Measurements from ENCODE around the gene HACL1.

The HACL1 gene

GRCh38 chr3:15634671-15635070 is 33.3 kb upstream of the HACL1 start:
- Histone ChIP-seq H3K9me3 (ENCODE audit: insufficient read depth, low read length) (no peaks in the 10 kb centered on the region), H3K9ac (ENCODE audit: insufficient read length, low read depth) (no peak overlapping the region), H3K4me3 (ENCODE audit: insufficient read length, low read depth) (no peak overlapping the region), H3K27me3 (ENCODE audit: insufficient read depth, insufficient read length) (no peaks in the 10 kb centered on the region), H3K4me1 (ENCODE audit: insufficient read depth, insufficient read length) (peaks cover 7% of the 10 kb centered on the region), H3K36me3 (ENCODE audit: insufficient read depth, insufficient read length, low read length) (no peaks in the 10 kb centered on the region)
- DNase-seq (ENCODE audit: low read depth, low spot score): no peak
- no peak for TF ChIP-seq YY1 (IDR thresholded peaks at IDR 0.05; ENCODE audit: insufficient read depth, insufficient read length)
- no peak for TF ChIP-seq ZNF274 (IDR thresholded peaks at IDR 0.05; ENCODE audit: low read depth, low read length)
- TF ChIP-seq SUZ12 (IDR thresholded peaks at IDR 0.05; ENCODE audit: extremely low read depth, insufficient read depth, insufficient read length): no peak

GRCh38 chr3:15633766-15634598 is 32.6 kb upstream of the HACL1 start:
- Histone ChIP-seq H3K4me3 (ENCODE audit: insufficient read length, low read depth) (no peak overlapping the region), H3K27me3 (ENCODE audit: insufficient read depth, insufficient read length) (no peaks in the 10 kb centered on the region), H3K36me3 (ENCODE audit: insufficient read depth, insufficient read length, low read length) (no peaks in the 10 kb centered on the region), H3K9ac (ENCODE audit: insufficient read length, low read depth) (no peak overlapping the region), H3K4me1 (ENCODE audit: insufficient read depth, insufficient read length) (peaks cover 7% of the 10 kb centered on the region), H3K9me3 (ENCODE audit: insufficient read depth, low read length) (no peaks in the 10 kb centered on the region)
- TF ChIP-seq ZNF274 (IDR thresholded peaks at IDR 0.05; ENCODE audit: low read depth, low read length) (no peak), SUZ12 (IDR thresholded peaks at IDR 0.05; ENCODE audit: extremely low read depth, insufficient read depth, insufficient read length) (no peak), YY1 (IDR thresholded peaks at IDR 0.05; ENCODE audit: insufficient read depth, insufficient read length) (no peak)
- no peak for DNase-seq (ENCODE audit: low read depth, low spot score)

GRCh38 chr3:15633159-15633558 is 31.8 kb upstream of the HACL1 start:
- Histone ChIP-seq H3K4me3 (ENCODE audit: insufficient read length, low read depth) (no peak overlapping the region), H3K4me1 (ENCODE audit: insufficient read depth, insufficient read length) (peaks cover 7% of the 10 kb centered on the region), H3K27me3 (ENCODE audit: insufficient read depth, insufficient read length) (no peaks in the 10 kb centered on the region), H3K9ac (ENCODE audit: insufficient read length, low read depth) (no peak overlapping the region), H3K9me3 (ENCODE audit: insufficient read depth, low read length) (no peaks in the 10 kb centered on the region), H3K36me3 (ENCODE audit: insufficient read depth, insufficient read length, low read length) (no peaks in the 10 kb centered on the region)
- DNase-seq (ENCODE audit: low read depth, low spot score): no peak
- TF ChIP-seq ZNF274 (IDR thresholded peaks at IDR 0.05; ENCODE audit: low read depth, low read length) (no peak), SUZ12 (IDR thresholded peaks at IDR 0.05; ENCODE audit: extremely low read depth, insufficient read depth, insufficient read length) (no peak), YY1 (IDR thresholded peaks at IDR 0.05; ENCODE audit: insufficient read depth, insufficient read length) (no peak)

DNA sequence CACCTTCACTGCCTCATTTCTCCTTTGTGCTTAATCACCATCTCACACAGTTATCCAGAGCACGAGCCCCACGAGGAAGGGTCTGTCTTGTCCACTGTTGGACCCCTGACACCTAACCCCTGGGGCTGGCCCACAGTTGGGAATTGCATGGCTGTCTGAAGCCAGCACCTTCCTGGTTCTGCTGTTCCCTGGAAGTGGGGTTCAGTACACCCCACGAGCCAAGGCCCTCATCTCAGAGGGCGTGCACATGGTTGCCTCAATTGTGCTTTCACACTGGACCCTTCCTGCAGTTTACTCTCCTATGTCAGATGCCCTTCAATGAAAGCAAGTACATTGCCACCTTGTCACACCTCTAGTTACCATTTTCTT is 30.8 kb upstream of the HACL1 start:
- Histone ChIP-seq H3K9me3 (ENCODE audit: insufficient read depth, low read length) (no peaks in the 10 kb centered on the region), H3K9ac (ENCODE audit: insufficient read length, low read depth) (no peak overlapping the region), H3K4me1 (ENCODE audit: insufficient read depth, insufficient read length) (peaks cover 7% of the 10 kb centered on the region)

DNA sequence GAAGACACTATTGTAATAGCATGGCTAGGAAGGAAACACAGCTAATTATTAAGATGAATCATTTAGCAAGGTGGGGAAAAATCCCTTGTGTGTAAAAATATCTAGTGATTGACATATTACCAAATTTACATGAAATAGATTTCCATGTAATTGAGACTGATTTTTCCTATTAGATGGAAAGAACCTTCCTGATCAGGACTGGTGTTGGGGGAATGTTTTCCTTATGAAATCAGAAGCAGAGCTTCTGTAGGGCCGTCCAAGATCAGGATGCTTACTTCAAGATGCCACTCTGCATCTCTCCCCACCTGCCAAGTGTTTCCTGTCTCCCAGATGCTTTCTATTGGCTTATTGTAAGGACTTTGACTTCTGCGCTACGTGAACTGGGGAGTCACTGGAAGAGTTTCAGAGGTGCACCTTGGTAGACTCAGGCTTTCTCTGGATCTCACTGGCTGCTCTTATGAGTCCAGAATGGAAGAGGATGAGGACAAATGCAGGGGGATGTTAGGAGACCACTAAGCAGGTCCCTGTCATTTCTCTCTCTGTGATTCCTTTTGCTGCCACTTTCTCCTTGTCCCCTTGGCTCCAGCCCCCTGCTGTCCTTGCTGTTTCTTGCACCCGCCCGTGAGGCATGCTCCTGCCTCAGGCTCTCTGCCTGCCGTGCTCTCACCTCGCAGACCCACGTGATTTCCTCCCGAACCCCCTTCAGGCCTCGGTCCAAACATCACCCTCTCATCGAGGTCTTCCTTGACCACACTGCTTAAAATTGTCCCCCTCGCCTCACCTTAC is 30.2 kb upstream of the HACL1 start:
- peaks cover 7% of the 10 kb centered on the region for H3K4me1 ChIP-seq (ENCODE audit: insufficient read depth, insufficient read length)
- H3K9me3 ChIP-seq (ENCODE audit: insufficient read depth, low read length): no peaks in the 10 kb centered on the region
- no peak overlapping the region for H3K4me3 ChIP-seq (ENCODE audit: insufficient read length, low read depth)
- H3K9ac ChIP-seq (ENCODE audit: insufficient read length, low read depth): no peak overlapping the region
- TF ChIP-seq YY1 (IDR thresholded peaks at IDR 0.05; ENCODE audit: insufficient read depth, insufficient read length) (no peak), SUZ12 (IDR thresholded peaks at IDR 0.05; ENCODE audit: extremely low read depth, insufficient read depth, insufficient read length) (no peak), ZNF274 (IDR thresholded peaks at IDR 0.05; ENCODE audit: low read depth, low read length) (no peak)
- no peaks in the 10 kb centered on the region for H3K27me3 ChIP-seq (ENCODE audit: insufficient read depth, insufficient read length)
- no peak for DNase-seq (ENCODE audit: low read depth, low spot score)
- H3K36me3 ChIP-seq (ENCODE audit: insufficient read depth, insufficient read length, low read length): no peaks in the 10 kb centered on the region

More for the DNA sequence above, 30.8 kb upstream of the HACL1 start:
- no peaks in the 10 kb centered on the region for H3K36me3 ChIP-seq (ENCODE audit: insufficient read depth, insufficient read length, low read length)
- H3K4me3 ChIP-seq (ENCODE audit: insufficient read length, low read depth): no peak overlapping the region
- no peaks in the 10 kb centered on the region for H3K27me3 ChIP-seq (ENCODE audit: insufficient read depth, insufficient read length)
- no peak for DNase-seq (ENCODE audit: low read depth, low spot score)
- no peak for TF ChIP-seq ZNF274 (IDR thresholded peaks at IDR 0.05; ENCODE audit: low read depth, low read length)
- no peak for TF ChIP-seq SUZ12 (IDR thresholded peaks at IDR 0.05; ENCODE audit: extremely low read depth, insufficient read depth, insufficient read length)
- no peak for TF ChIP-seq YY1 (IDR thresholded peaks at IDR 0.05; ENCODE audit: insufficient read depth, insufficient read length)

- DNase-seq (ENCODE audit: low read depth, low spot score): no peak
- Histone ChIP-seq H3K36me3 (ENCODE audit: insufficient read depth, insufficient read length, low read length) (no peaks in the 10 kb centered on the region), H3K9me3 (ENCODE audit: insufficient read depth, low read length) (no peaks in the 10 kb centered on the region), H3K4me3 (ENCODE audit: insufficient read length, low read depth) (no peak overlapping the region), H3K4me1 (ENCODE audit: insufficient read depth, insufficient read length) (peaks cover 7% of the 10 kb centered on the region), H3K9ac (ENCODE audit: insufficient read length, low read depth) (no peak overlapping the region), H3K27me3 (ENCODE audit: insufficient read depth, insufficient read length) (no peaks in the 10 kb centered on the region)
- TF ChIP-seq ZNF274 (IDR thresholded peaks at IDR 0.05; ENCODE audit: low read depth, low read length): no peak
- TF ChIP-seq YY1 (IDR thresholded peaks at IDR 0.05; ENCODE audit: insufficient read depth, insufficient read length): no peak
- no peak for TF ChIP-seq SUZ12 (IDR thresholded peaks at IDR 0.05; ENCODE audit: extremely low read depth, insufficient read depth, insufficient read length)
These were observed 29.4 kb upstream of the HACL1 start for GRCh38 chr3:15630646-15631350.

All from NT2/D1 (cell line).